ENCODE results near the gene SLC17A5.

Gene SLC17A5

GRCh38 chr6:73655341-73655917 lies 1.6 kb upstream of the SLC17A5 start:
- no peak overlapping the region for H3K4me3 ChIP-seq (ENCODE audit: low read depth, low read length)
- DNase-seq (ENCODE audit: low read depth, low spot score), result no peak
- TF ChIP-seq, protein P1, sequence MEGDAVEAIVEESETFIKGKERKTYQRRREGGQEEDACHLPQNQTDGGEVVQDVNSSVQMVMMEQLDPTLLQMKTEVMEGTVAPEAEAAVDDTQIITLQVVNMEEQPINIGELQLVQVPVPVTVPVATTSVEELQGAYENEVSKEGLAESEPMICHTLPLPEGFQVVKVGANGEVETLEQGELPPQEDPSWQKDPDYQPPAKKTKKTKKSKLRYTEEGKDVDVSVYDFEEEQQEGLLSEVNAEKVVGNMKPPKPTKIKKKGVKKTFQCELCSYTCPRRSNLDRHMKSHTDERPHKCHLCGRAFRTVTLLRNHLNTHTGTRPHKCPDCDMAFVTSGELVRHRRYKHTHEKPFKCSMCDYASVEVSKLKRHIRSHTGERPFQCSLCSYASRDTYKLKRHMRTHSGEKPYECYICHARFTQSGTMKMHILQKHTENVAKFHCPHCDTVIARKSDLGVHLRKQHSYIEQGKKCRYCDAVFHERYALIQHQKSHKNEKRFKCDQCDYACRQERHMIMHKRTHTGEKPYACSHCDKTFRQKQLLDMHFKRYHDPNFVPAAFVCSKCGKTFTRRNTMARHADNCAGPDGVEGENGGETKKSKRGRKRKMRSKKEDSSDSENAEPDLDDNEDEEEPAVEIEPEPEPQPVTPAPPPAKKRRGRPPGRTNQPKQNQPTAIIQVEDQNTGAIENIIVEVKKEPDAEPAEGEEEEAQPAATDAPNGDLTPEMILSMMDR (IDR thresholded peaks at IDR 0.05; ENCODE audit: insufficient read depth, low read length, missing control alignments), result no peak
- ChIA-PET CTCF (interaction anchor here (1.7 to 3.6 kb wide), 3 partner anchors 11 to 77 kb away, joined by 5 to 22 read pairs (median 20); no protein-coding TSS in a partner anchor), POLR2A (no interaction called here)

- TF ChIP-seq, protein P1 (IDR thresholded peaks at IDR 0.05; ENCODE audit: insufficient read depth, low read length, missing control alignments), result peak; percentile 28
- H3K4me3 ChIP-seq (ENCODE audit: low read depth, low read length), result peak overlapping the region; percentile 96
- no peak for DNase-seq (ENCODE audit: low read depth, low spot score)
- ChIA-PET POLR2A (interaction anchor here (0.6 to 3.1 kb wide), 4 partner anchors 13 to 154 kb away, joined by 4 to 27 read pairs (median 4); partner anchors contain the start of gene EEF1A1), CTCF (interaction anchor here (0.6 to 3.6 kb wide), 22 partner anchors 9 to 1556 kb away, joined by 3 to 22 read pairs (median 4); partner anchors contain the start of genes CD109 and EEF1A1)
Measured at GRCh38 chr6:73652637-73653570, 888 bp downstream of the SLC17A5 start.

DNA sequence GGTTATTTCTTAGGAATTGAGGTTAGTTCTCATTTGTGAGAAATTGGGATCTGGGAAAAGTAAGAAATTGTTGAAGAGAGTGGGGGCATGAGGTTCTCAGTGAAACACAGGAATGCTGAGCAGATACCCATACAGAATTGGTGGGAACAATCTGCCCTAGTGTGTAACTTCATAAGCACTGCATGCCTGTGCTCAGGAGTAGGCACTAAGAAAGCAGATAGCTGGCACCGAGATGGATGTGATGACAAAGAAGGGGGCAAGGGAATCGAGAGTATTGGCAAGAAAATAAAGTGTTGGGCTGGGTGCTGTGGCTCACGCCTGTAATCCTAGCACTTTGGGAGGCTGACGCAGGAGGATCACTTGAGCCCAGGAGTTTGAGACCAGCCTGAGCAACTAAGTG lies 4.0 kb downstream of the SLC17A5 start:
- CTCF ChIA-PET, result no interaction called here
- POLR2A ChIA-PET, result no interaction called here
- no peak for DNase-seq (ENCODE audit: low read depth, low spot score)

GRCh38 chr6:73648166-73648565 lies 5.6 kb downstream of the SLC17A5 start:
- ChIA-PET POLR2A (no interaction called here), CTCF (interaction anchor here (0.9 to 1.0 kb wide), 3 partner anchors 35 to 1562 kb away, joined by 3 to 5 read pairs (median 4); no protein-coding TSS in a partner anchor)
- no peak overlapping the region for H3K4me3 ChIP-seq (ENCODE audit: low read depth, low read length)
- TF ChIP-seq, protein P1 (IDR thresholded peaks at IDR 0.05; ENCODE audit: insufficient read depth, low read length, missing control alignments), result no peak
- no peak for DNase-seq (ENCODE audit: low read depth, low spot score)

More for the DNA sequence above, 4.0 kb downstream of the SLC17A5 start:
- TF ChIP-seq, protein P1 (IDR thresholded peaks at IDR 0.05; ENCODE audit: insufficient read depth, low read length, missing control alignments), result no peak
- H3K4me3 ChIP-seq (ENCODE audit: low read depth, low read length), result no peak overlapping the region

- CTCF ChIA-PET, result interaction anchor here (1.0 to 2.0 kb wide), 2 partner anchors 8 to 1566 kb away, joined by 4 to 16 read pairs; partner anchors contain the start of gene SLC17A5
- no peak for DNase-seq (ENCODE audit: low read depth, low spot score)
- H3K4me3 ChIP-seq (ENCODE audit: low read depth, low read length), result peak overlapping the region; percentile 25; the same call in 1 of the 2 replicates
- POLR2A ChIA-PET, result no interaction called here
- TF ChIP-seq, protein P1 (IDR thresholded peaks at IDR 0.05; ENCODE audit: insufficient read depth, low read length, missing control alignments), result no peak
Measured at GRCh38 chr6:73644941-73645591, 8.7 kb downstream of the SLC17A5 start.

All from AG04449 (cell line).